H9 (cell line): ENCODE data around the gene CENPP. TPM values are rescaled to one million over a fixed set of nuclear protein-coding genes. Genes with fewer than 3 reads are reported as not detected.

Experiments used
- DNase-seq: peaks from one replicate; pipeline ENCODE4 v3.0.0-alpha.2; 2017
- H2AFZ ChIP-seq: one replicate; pipeline ENCODE4 v1.6.1; 2013; ENCODE audit warnings: mild to moderate bottlenecking, low read length, control low read depth, moderate library complexity
- H2AK5ac ChIP-seq: 2 replicates; pipeline ENCODE4 v1.6.1; 2013; ENCODE audit warnings: low read length, control low read depth, mixed read lengths; ENCODE audit not compliant: insufficient read length
- H2BK120ac ChIP-seq: one replicate; pipeline ENCODE4 v1.6.1; 2013; ENCODE audit warnings: low read depth, mild to moderate bottlenecking, low read length, control low read depth, inconsistent platforms; ENCODE audit not compliant: poor library complexity, severe bottlenecking
- H2BK12ac ChIP-seq: 2 replicates; pipeline ENCODE4 v1.6.1; 2013; ENCODE audit warnings: low read length, control low read depth, mixed read lengths, low read depth; ENCODE audit not compliant: insufficient read length
- H2BK15ac ChIP-seq: 2 replicates; pipeline ENCODE4 v1.6.1; 2013; ENCODE audit warnings: low read depth, low read length, control low read depth
- H2BK20ac ChIP-seq: one replicate; pipeline ENCODE4 v1.6.1; 2013; ENCODE audit warnings: low read depth, mild to moderate bottlenecking, low read length, control low read depth, inconsistent platforms; ENCODE audit not compliant: poor library complexity, severe bottlenecking
- H2BK5ac ChIP-seq: 2 replicates; pipeline ENCODE4 v1.6.1; 2013; ENCODE audit warnings: low read length, control low read depth, mixed read lengths; ENCODE audit not compliant: insufficient read length
- H3K14ac ChIP-seq: 2 replicates; pipeline ENCODE4 v1.6.1; 2013; ENCODE audit warnings: low read length, control low read depth; ENCODE audit not compliant: insufficient read depth
- H3K18ac ChIP-seq: 2 replicates; pipeline ENCODE4 v1.6.1; 2013; ENCODE audit warnings: low read depth, mild to moderate bottlenecking, mixed read lengths, low read length, control low read depth; ENCODE audit not compliant: insufficient read length
- H3K23ac ChIP-seq: 2 replicates; pipeline ENCODE4 v1.6.1; 2013; ENCODE audit warnings: low read length, control low read depth, mixed read lengths, low read depth; ENCODE audit not compliant: insufficient read length
- H3K23me2 ChIP-seq: 2 replicates; pipeline ENCODE4 v1.6.1; 2013; ENCODE audit warnings: low read depth, mild to moderate bottlenecking, mixed read lengths, low read length, control low read depth; ENCODE audit not compliant: insufficient read length, poor library complexity, severe bottlenecking
- H3K27ac ChIP-seq: 2 replicates; pipeline ENCODE4 v1.5.1; 2013; ENCODE audit warnings: low read length, control low read depth, mixed read lengths, low read depth; ENCODE audit not compliant: insufficient read length
- H3K27me3 ChIP-seq: 2 replicates; pipeline ENCODE4 v1.6.1; 2013; ENCODE audit warnings: low read length, control low read depth, inconsistent platforms; ENCODE audit not compliant: insufficient read depth
- H3K4ac ChIP-seq: 2 replicates; pipeline ENCODE4 v1.6.1; 2013; ENCODE audit warnings: low read depth, mild to moderate bottlenecking, control low read depth, inconsistent platforms, low read length, moderate library complexity
- H3K4me1 ChIP-seq: 2 replicates; pipeline ENCODE4 v1.6.1; 2013; ENCODE audit warnings: low read length, control low read depth, inconsistent platforms; ENCODE audit not compliant: insufficient read depth
- H3K4me2 ChIP-seq: 2 replicates; pipeline ENCODE4 v1.6.1; 2013; ENCODE audit warnings: low read length, control low read depth, mixed read lengths; ENCODE audit not compliant: insufficient read length, insufficient read depth
- H3K56ac ChIP-seq: 2 replicates; pipeline ENCODE4 v1.6.1; 2013; ENCODE audit warnings: low read depth, mild to moderate bottlenecking, mixed read lengths, low read length, control low read depth; ENCODE audit not compliant: insufficient read length
- H3K79me1 ChIP-seq: 2 replicates; pipeline ENCODE4 v1.6.1; 2013; ENCODE audit warnings: low read depth, mild to moderate bottlenecking, moderate library complexity, low read length, control low read depth, inconsistent platforms; ENCODE audit not compliant: insufficient read depth, poor library complexity, severe bottlenecking
- H3K79me2 ChIP-seq: 2 replicates; pipeline ENCODE4 v1.6.1; 2013; ENCODE audit warnings: low read length, control low read depth, inconsistent platforms; ENCODE audit not compliant: insufficient read depth
- H3K9ac ChIP-seq: 2 replicates; pipeline ENCODE4 v1.6.1; 2013; ENCODE audit warnings: low read length, control low read depth, mixed read lengths; ENCODE audit not compliant: insufficient read length; ENCODE audit errors: extremely low read depth
- H3K9me3 ChIP-seq: one replicate; pipeline ENCODE4 v1.6.1; 2013; ENCODE audit warnings: low read depth, low read length, inconsistent platforms; ENCODE audit not compliant: control insufficient read depth
- H3T11ph ChIP-seq: one replicate; pipeline ENCODE4 v1.6.1; 2013; ENCODE audit warnings: mild to moderate bottlenecking, low read length, control low read depth, inconsistent platforms
- H4K20me1 ChIP-seq: one replicate; pipeline ENCODE4 v1.6.1; 2013; ENCODE audit not compliant: control insufficient read depth, insufficient read length, insufficient read depth
- H4K5ac ChIP-seq: 2 replicates; pipeline ENCODE4 v1.6.1; 2013; ENCODE audit warnings: low read depth, mild to moderate bottlenecking, mixed read lengths, low read length, control low read depth; ENCODE audit not compliant: insufficient read length
- H4K8ac ChIP-seq: replicated peaks from 2 replicates; pipeline ENCODE4 v1.6.1; 2013; ENCODE audit warnings: low read length, control low read depth, mixed read lengths, low read depth; ENCODE audit not compliant: insufficient read length
- H4K91ac ChIP-seq: 2 replicates; pipeline ENCODE4 v1.6.1; 2013; ENCODE audit warnings: low read depth, mild to moderate bottlenecking, moderate library complexity, mixed read lengths, low read length, control low read depth; ENCODE audit not compliant: insufficient read length
- H3K27ac Mint-ChIP-seq, 3 experiments: 2 replicates in 2 of 3; 3 replicates in 1 of 3; pipeline ENCODE4 v1.8.0; 2020 to 2021; ENCODE audit warnings: mixed read lengths in 3 of 3, mild to moderate bottlenecking in 1 of 3, moderate library complexity in 1 of 3
- H3K27me3 Mint-ChIP-seq: 2 replicates; pipeline ENCODE4 v1.8.0; 2021; ENCODE audit warnings: low read depth, mild to moderate bottlenecking, moderate library complexity, mixed read lengths
- H3K36me3 Mint-ChIP-seq, 3 experiments: 2 replicates in 2 of 3; 3 replicates in 1 of 3; pipeline ENCODE4 v1.8.0; 2020 to 2021; ENCODE audit warnings: low read depth in 3 of 3, mixed read lengths in 3 of 3; ENCODE audit not compliant: insufficient read depth in 1 of 3
- H3K4me1 Mint-ChIP-seq, 2 experiments: 2 replicates each; pipeline ENCODE4 v1.8.0; 2020; ENCODE audit warnings: mixed read lengths in 2 of 2
- H3K4me3 Mint-ChIP-seq, 2 experiments: 2 replicates in 1 of 2; 3 replicates in 1 of 2; pipeline ENCODE4 v1.8.0; 2020 to 2021; ENCODE audit warnings: mild to moderate bottlenecking in 2 of 2, mixed read lengths in 2 of 2, moderate library complexity in 1 of 2
- H3K9me3 Mint-ChIP-seq, 2 experiments: 2 replicates in 1 of 2; 3 replicates in 1 of 2; pipeline ENCODE4 v1.8.0; 2020; ENCODE audit warnings: mild to moderate bottlenecking in 2 of 2, mixed read lengths in 2 of 2, moderate library complexity in 1 of 2
- CTCF ChIP-seq: fragments of 200-600 bp; sonication (generic); conservative IDR thresholded peaks from 3 replicates; pipeline ENCODE4 v1.8.0; 2021; ENCODE audit warnings: antibody characterized with exemption, mild to moderate bottlenecking
- WGBS: extraction: QIAGEN DNeasy Blood & Tissue Kit; methylation state at CpG from one replicate; pipeline ENCODE4 v1.1.7; 2013; ENCODE audit warnings: missing lambda C conversion rate, low lambda C conversion rate, mixed read lengths; ENCODE audit not compliant: insufficient read length; ENCODE audit errors: extremely low coverage; 5-methylcytosine and 5-hydroxymethylcytosine counted together
- total RNA-seq: library from RNA; stranded (reverse); gene quantifications from 2 replicates; pipeline ENCODE4 v1.2.1, GENCODE V29; 2021

CENPP gene
- total RNA-seq, 1 experiment from 2014 or later = 9.1 TPM

- H2AFZ ChIP-seq = no peak overlapping the region
- H2BK120ac ChIP-seq = no peak overlapping the region
- H3K79me1 ChIP-seq = no peaks in the 10 kb centered on the region
- Mint-ChIP-seq H3K36me3 (peaks cover 6 to 29% (median 22%) of the 10 kb centered on the region in 3 experiments; a peak in 6 of 7 replicates), H3K9me3 (no peaks in the 10 kb centered on the region), H3K27me3 (no peaks in the 10 kb centered on the region), H3K4me1 (peaks cover 9 to 10% of the 10 kb centered on the region in 2 experiments), H3K27ac (peak overlapping the region; percentile 16 to 89 (median 40); a peak in 2 of 7 replicates), H3K4me3 (no peak overlapping the region)
- no peak overlapping the region for H2BK15ac ChIP-seq
- no peak for TF ChIP-seq CTCF
- WGBS = no CpG with 5 or more reads among the region's 7 CpGs
- no peaks in the 10 kb centered on the region for H3K27me3 ChIP-seq
- H3K4ac ChIP-seq = no peak overlapping the region
- H3K23ac ChIP-seq = no peak overlapping the region
- no peak for DNase-seq
- H2BK12ac ChIP-seq = no peak overlapping the region
- no peak overlapping the region for H3K9ac ChIP-seq
- no peak overlapping the region for H4K8ac ChIP-seq
- H3K27ac ChIP-seq = no peak overlapping the region
- H3K79me2 ChIP-seq = no peaks in the 10 kb centered on the region
- no peak overlapping the region for H4K91ac ChIP-seq
- H3T11ph ChIP-seq = no peak overlapping the region
- H3K56ac ChIP-seq = no peak overlapping the region
- H2BK20ac ChIP-seq = no peak overlapping the region
- H3K23me2 ChIP-seq = no peaks in the 10 kb centered on the region
- no peaks in the 10 kb centered on the region for H3K4me1 ChIP-seq
- H3K9me3 ChIP-seq = no peaks in the 10 kb centered on the region
- no peak overlapping the region for H2BK5ac ChIP-seq
- no peak overlapping the region for H2AK5ac ChIP-seq
- no peak overlapping the region; the same call in 1 of the 2 replicates for H3K14ac ChIP-seq
- H4K5ac ChIP-seq = no peak overlapping the region
- H3K18ac ChIP-seq = no peak overlapping the region
- no peaks in the 10 kb centered on the region for H4K20me1 ChIP-seq
- no peak overlapping the region for H3K4me2 ChIP-seq
Observed at GRCh38 chr9:92655366-92655765, 329.6 kb downstream of the CENPP start.
